ENCODE data around the gene PGGHG. TPM values are rescaled to one million over a fixed set of nuclear protein-coding genes. Genes with fewer than 3 reads are reported as not detected.

Gene PGGHG
- total RNA-seq, 1 donor from 2014 or later, result 69.7 TPM

- Mint-ChIP-seq H3K4me1 (ENCODE audit: unreplicated experiment) (peaks cover 16% of the 10 kb centered on the region), H3K36me3 (ENCODE audit: low read depth, unreplicated experiment) (no peaks in the 10 kb centered on the region), H3K9me3 (ENCODE audit: unreplicated experiment) (no peaks in the 10 kb centered on the region), H3K27me3 (ENCODE audit: unreplicated experiment) (no peaks in the 10 kb centered on the region), H3K27ac (ENCODE audit: unreplicated experiment) (no peak overlapping the region), H3K4me3 (ENCODE audit: unreplicated experiment) (no peak overlapping the region)
- no peak for DNase-seq (ENCODE audit: low spot score)
- no peak for TF ChIP-seq CTCF (IDR thresholded peaks at IDR 0.05; ENCODE audit: unreplicated experiment)
Observed at GRCh38 chr11:340539-341512, 51.9 kb downstream of the PGGHG start.

- H3K9me3 Mint-ChIP-seq (ENCODE audit: unreplicated experiment), result no peaks in the 10 kb centered on the region
- peaks cover 5% of the 10 kb centered on the region for H3K4me1 Mint-ChIP-seq (ENCODE audit: unreplicated experiment)
- TF ChIP-seq CTCF (IDR thresholded peaks at IDR 0.05; ENCODE audit: unreplicated experiment), result no peak
- no peaks in the 10 kb centered on the region for H3K36me3 Mint-ChIP-seq (ENCODE audit: low read depth, unreplicated experiment)
- no peak overlapping the region for H3K4me3 Mint-ChIP-seq (ENCODE audit: unreplicated experiment)
- no peaks in the 10 kb centered on the region for H3K27me3 Mint-ChIP-seq (ENCODE audit: unreplicated experiment)
- no peak overlapping the region for H3K27ac Mint-ChIP-seq (ENCODE audit: unreplicated experiment)
- no peak for DNase-seq (ENCODE audit: low spot score)
Observed at GRCh38 chr11:342328-342727, 53.4 kb downstream of the PGGHG start.

- Mint-ChIP-seq H3K4me3 (ENCODE audit: unreplicated experiment) (no peak overlapping the region), H3K27me3 (ENCODE audit: unreplicated experiment) (no peaks in the 10 kb centered on the region), H3K27ac (ENCODE audit: unreplicated experiment) (no peak overlapping the region), H3K9me3 (ENCODE audit: unreplicated experiment) (no peaks in the 10 kb centered on the region), H3K4me1 (ENCODE audit: unreplicated experiment) (peaks cover 5% of the 10 kb centered on the region), H3K36me3 (ENCODE audit: low read depth, unreplicated experiment) (no peaks in the 10 kb centered on the region)
- no peak for TF ChIP-seq CTCF (IDR thresholded peaks at IDR 0.05; ENCODE audit: unreplicated experiment)
- no peak for DNase-seq (ENCODE audit: low spot score)
Observed at GRCh38 chr11:344836-345578, 56.1 kb downstream of the PGGHG start.

Other genes with a start within 250 kb of the PGGHG start
- gene SCGB1C1, start 96.0 kb upstream of the PGGHG start, total RNA-seq (ENCODE audit: unreplicated experiment), result not detected
- 64.4 TPM for gene BET1L, start 81.7 kb upstream of the PGGHG start, total RNA-seq (ENCODE audit: unreplicated experiment)
- 89.2 TPM for gene RIC8A, start 81.4 kb upstream of the PGGHG start, total RNA-seq (ENCODE audit: unreplicated experiment)
- 23.4 TPM for gene SIRT3, start 52.8 kb upstream of the PGGHG start, total RNA-seq (ENCODE audit: unreplicated experiment)
- 189 TPM for gene PSMD13, start 52.1 kb upstream of the PGGHG start, total RNA-seq (ENCODE audit: unreplicated experiment)
- gene NLRP6, start 10.7 kb upstream of the PGGHG start, total RNA-seq (ENCODE audit: unreplicated experiment), result not detected
- gene IFITM5, start 10.4 kb downstream of the PGGHG start, total RNA-seq (ENCODE audit: unreplicated experiment), result not detected
- gene IFITM2, start 18.7 kb downstream of the PGGHG start, total RNA-seq (ENCODE audit: unreplicated experiment), result 205 TPM
- 23.4 TPM for gene IFITM1, start 24.9 kb downstream of the PGGHG start, total RNA-seq (ENCODE audit: unreplicated experiment)
- 446 TPM for gene IFITM3, start 31.7 kb downstream of the PGGHG start, total RNA-seq (ENCODE audit: unreplicated experiment)
- 14.9 TPM for gene B4GALNT4, start 80.4 kb downstream of the PGGHG start, total RNA-seq (ENCODE audit: unreplicated experiment)
- 0.49 TPM for gene PKP3, start 105.1 kb downstream of the PGGHG start, total RNA-seq (ENCODE audit: unreplicated experiment)
- gene SIGIRR, start 125.9 kb downstream of the PGGHG start, total RNA-seq (ENCODE audit: unreplicated experiment), result 18.7 TPM
- 0.41 TPM for gene ANO9, start 152.9 kb downstream of the PGGHG start, total RNA-seq (ENCODE audit: unreplicated experiment)
- 46.4 TPM for gene PTDSS2, start 161.2 kb downstream of the PGGHG start, total RNA-seq (ENCODE audit: unreplicated experiment)
- 61.1 TPM for gene RNH1, start 218.1 kb downstream of the PGGHG start, total RNA-seq (ENCODE audit: unreplicated experiment)
- gene HRAS, start 246.4 kb downstream of the PGGHG start, total RNA-seq (ENCODE audit: unreplicated experiment), result 92.4 TPM
- gene LRRC56, start 248.4 kb downstream of the PGGHG start, total RNA-seq (ENCODE audit: unreplicated experiment), result 2.6 TPM

All from endothelial cell (in vitro differentiated cells).